ENCODE measurements around the gene ZSCAN21. TPM values are rescaled to one million over a fixed set of nuclear protein-coding genes. Genes with fewer than 3 reads are reported as not detected.

The ZSCAN21 gene
- total RNA-seq, 1 experiment from 2014 or later: 21.3 TPM

DNA sequence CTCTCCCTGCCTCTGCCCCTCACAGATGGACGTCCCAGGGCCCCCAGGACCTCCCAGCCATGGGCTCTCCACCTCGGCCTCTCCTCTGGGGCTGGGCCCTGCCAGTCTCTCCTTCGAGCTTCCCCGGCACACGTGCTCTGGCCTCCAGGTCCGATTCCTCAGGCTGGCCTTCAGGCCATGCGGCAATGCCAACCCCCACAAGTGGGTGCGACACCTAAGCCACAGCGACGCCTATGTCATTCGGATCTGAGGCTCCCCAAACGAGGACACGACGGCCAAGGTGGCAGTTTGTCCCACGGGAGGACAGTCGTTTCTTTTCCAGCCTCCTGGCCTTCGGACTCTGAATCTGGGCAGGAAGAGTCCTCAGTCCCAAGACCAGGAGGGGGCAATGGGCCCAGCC, 57.1 kb downstream of the ZSCAN21 start:
- in situ Hi-C loops (cut with HindIII; ENCODE audit: low pct_unique_long_range_greater_than_20kb, low sequenced_read_pairs): no loop called here
- DNase-seq (ENCODE audit: low read depth, low spot score): no peak

DNA sequence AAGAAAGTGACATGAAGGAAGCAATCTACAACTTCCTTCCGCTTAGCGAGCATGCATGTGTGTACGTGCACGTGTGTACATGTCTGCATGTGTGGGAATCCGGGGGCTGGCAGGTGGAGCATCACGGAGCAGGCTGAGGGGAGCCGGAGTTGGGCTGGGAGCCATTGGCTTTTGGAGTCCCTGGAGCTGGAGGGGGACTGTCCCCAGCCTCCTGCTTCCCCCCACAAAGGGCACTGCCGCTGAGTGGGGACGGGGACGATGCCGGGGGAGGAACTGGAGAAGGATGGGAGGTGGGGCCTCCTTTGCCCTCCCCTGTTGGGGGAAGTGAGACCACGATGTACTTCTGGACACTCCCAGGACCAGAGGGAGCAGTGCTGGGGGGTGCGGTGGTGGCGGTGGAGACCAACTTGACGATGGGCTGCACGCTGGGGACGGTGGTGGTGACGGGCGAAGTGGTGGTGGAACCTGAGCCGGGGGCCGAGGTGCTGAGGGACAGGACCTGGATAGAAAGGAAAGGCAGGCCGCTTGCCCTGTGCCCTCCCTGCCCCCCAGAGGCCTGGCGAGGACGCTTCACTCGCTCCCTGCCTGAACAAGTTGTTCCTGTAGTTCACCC, 57.7 kb downstream of the ZSCAN21 start:
- in situ Hi-C loops (cut with HindIII; ENCODE audit: low pct_unique_long_range_greater_than_20kb, low sequenced_read_pairs): no loop called here
- no peak for DNase-seq (ENCODE audit: low read depth, low spot score)

DNA sequence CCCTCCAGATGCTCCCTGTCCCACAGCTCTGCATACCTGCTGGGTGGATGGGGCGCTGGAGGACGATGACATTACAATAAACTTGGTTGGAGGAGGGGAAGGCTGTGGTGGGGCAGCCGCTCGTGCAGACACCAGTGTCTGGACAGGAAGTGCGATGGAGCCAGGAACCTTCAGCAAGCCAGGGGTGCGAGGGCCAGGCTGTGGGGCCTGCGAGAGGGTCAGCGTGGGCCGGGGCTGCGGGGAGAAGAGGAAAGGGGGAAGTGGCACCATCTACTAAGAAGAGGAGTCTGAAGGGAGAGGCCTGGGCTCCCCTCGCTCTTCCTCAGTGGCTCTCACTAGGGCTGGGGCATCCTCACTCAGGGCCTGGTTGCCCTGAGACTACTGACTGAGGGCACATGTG, 58.3 kb downstream of the ZSCAN21 start:
- in situ Hi-C loops (cut with HindIII; ENCODE audit: low pct_unique_long_range_greater_than_20kb, low sequenced_read_pairs): no loop called here
- DNase-seq (ENCODE audit: low read depth, low spot score): no peak

DNA sequence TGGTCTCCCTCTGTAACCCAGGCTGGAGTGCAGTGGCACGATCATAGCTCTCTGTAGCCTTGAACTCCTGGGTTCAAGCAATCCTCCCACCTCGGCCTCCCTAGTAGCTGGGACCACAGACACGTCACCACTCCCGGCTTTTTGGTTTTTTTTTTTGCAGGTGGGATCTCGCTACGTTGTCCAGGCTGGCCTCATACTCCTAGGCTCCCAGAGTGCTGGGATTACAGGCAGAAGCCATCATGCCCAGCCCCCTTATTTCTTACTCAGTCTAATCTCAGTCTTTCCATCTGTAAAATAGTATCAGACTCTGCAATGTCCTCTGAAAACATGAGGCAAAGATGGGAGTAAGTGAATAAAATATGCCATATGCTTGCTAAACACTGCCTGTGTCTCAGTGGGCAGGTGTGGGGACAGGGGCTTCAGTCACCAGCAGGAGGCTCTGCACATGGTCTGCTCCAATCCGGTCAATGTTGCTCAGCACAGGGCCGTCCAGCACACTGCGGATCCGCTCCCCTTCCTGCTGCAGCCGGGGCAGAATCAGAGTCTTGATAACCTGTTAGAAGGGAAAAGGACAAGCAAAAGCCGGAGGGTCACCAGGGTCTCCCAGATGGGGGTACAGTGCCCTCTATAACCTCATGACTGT, 60.1 kb downstream of the ZSCAN21 start:
- in situ Hi-C loops (cut with HindIII; ENCODE audit: low pct_unique_long_range_greater_than_20kb, low sequenced_read_pairs): no loop called here

DNA sequence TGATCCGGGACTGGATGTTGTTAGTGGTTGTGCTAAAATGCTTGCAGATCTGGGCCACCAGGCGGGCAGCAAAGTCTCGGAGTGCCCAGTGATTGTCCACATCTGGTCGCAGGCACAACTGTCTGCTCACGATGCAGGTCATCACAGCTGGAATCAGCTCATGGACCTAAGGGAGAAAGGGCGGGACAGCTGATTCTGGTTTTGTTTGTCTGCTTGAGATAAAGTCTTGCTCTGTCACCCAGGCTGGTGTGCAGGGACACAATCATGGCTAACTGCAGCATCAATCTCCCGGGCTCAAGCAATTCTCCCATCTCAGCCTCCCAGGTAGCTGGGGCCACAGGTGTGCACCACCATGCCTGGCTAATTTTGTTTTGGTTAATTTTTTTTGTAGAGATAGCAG, 61.6 kb downstream of the ZSCAN21 start:
- in situ Hi-C loops (cut with HindIII; ENCODE audit: low pct_unique_long_range_greater_than_20kb, low sequenced_read_pairs): no loop called here
- no peak for DNase-seq (ENCODE audit: low read depth, low spot score)

More for the DNA sequence above, 60.1 kb downstream of the ZSCAN21 start:
- DNase-seq (ENCODE audit: low read depth, low spot score): no peak

DNA sequence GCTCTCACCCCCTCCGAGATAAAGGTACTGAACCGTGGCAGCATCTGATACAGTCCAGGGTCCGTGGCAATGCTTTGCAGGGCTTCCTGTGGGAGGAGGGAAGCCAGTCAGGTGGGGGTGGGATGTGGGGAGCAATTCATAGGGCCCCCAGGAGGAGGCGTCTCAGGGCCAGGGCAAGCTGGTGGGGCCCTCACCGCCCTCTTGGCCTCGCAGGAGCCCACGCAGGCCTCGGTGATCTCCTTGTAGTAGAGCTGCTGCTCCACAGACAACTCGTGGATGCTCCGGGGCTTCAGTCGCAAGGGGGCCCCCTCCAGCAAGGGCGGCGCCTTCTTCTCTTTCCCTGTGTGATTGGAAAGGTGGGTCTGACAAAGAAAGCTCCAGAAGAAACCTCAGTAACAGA, 62.3 kb downstream of the ZSCAN21 start:
- no peak for DNase-seq (ENCODE audit: low read depth, low spot score)
- in situ Hi-C loops (cut with HindIII; ENCODE audit: low pct_unique_long_range_greater_than_20kb, low sequenced_read_pairs): no loop called here

Small RNA genes lying within 50 kb of the gene (small RNA-seq; reads per million reads assigned to genes)
- gene MIR106B (1.3 to 31.6 reads per million in 2 experiments), gene MIR25 (7.7 to 617 reads per million in 2 experiments), gene MIR93 (3.1 to 195 reads per million in 2 experiments)

Other genes starting within 250 kb of the ZSCAN21 start
- gene CYP3A43, start 221.8 kb upstream of the ZSCAN21 start, total RNA-seq (2014; rRNA removed; shearing (Covaris generic)): not detected in 2 replicates
- gene OR2AE1, start 172.7 kb upstream of the ZSCAN21 start, total RNA-seq (2014; rRNA removed; shearing (Covaris generic)): not detected in 2 replicates
- not detected in 2 replicates for gene TRIM4, start 130.2 kb upstream of the ZSCAN21 start, total RNA-seq (2014; rRNA removed; shearing (Covaris generic))
- 0.29 and 1.0 TPM in 2 replicates for gene GJC3, start 120.2 kb upstream of the ZSCAN21 start, total RNA-seq (2014; rRNA removed; shearing (Covaris generic))
- gene AZGP1, start 73.7 kb upstream of the ZSCAN21 start, total RNA-seq (2014; rRNA removed; shearing (Covaris generic)): 1.1 and 1.8 TPM in 2 replicates
- 34.7 and 37.2 TPM in 2 replicates for gene ZKSCAN1, start 34.2 kb upstream of the ZSCAN21 start, total RNA-seq (2014; rRNA removed; shearing (Covaris generic))
- gene ZNF3, start 31.9 kb downstream of the ZSCAN21 start, total RNA-seq (2014; rRNA removed; shearing (Covaris generic)): 32.0 and 35.2 TPM in 2 replicates
- gene COPS6, start 39.2 kb downstream of the ZSCAN21 start, total RNA-seq (2014; rRNA removed; shearing (Covaris generic)): 75.2 and 80.9 TPM in 2 replicates
- gene MCM7, start 51.6 kb downstream of the ZSCAN21 start, total RNA-seq (2014; rRNA removed; shearing (Covaris generic)): 163 and 176 TPM in 2 replicates
- gene AP4M1, start 51.9 kb downstream of the ZSCAN21 start, total RNA-seq (2014; rRNA removed; shearing (Covaris generic)): 15.9 and 16.4 TPM in 2 replicates
- 27.3 and 33.6 TPM in 2 replicates for gene TAF6, start 69.6 kb downstream of the ZSCAN21 start, total RNA-seq (2014; rRNA removed; shearing (Covaris generic))
- gene CNPY4, start 69.9 kb downstream of the ZSCAN21 start, total RNA-seq (2014; rRNA removed; shearing (Covaris generic)): 21.7 and 21.9 TPM in 2 replicates
- 2.2 and 4.1 TPM in 2 replicates for gene MBLAC1, start 77.2 kb downstream of the ZSCAN21 start, total RNA-seq (2014; rRNA removed; shearing (Covaris generic))
- 165 and 169 TPM in 2 replicates for gene LAMTOR4, start 99.1 kb downstream of the ZSCAN21 start, total RNA-seq (2014; rRNA removed; shearing (Covaris generic))
- gene TRAPPC14, start 108.9 kb downstream of the ZSCAN21 start, total RNA-seq (2014; rRNA removed; shearing (Covaris generic)): 11.2 and 14.1 TPM in 2 replicates
- 1.9 and 2.6 TPM in 2 replicates for gene GAL3ST4, start 118.8 kb downstream of the ZSCAN21 start, total RNA-seq (2014; rRNA removed; shearing (Covaris generic))
- gene GPC2, start 127.6 kb downstream of the ZSCAN21 start, total RNA-seq (2014; rRNA removed; shearing (Covaris generic)): 3.2 and 4.7 TPM in 2 replicates
- 3.4 and 5.7 TPM in 2 replicates for gene STAG3, start 128.1 kb downstream of the ZSCAN21 start, total RNA-seq (2014; rRNA removed; shearing (Covaris generic))
- not detected in 2 replicates for gene PVRIG, start 170.2 kb downstream of the ZSCAN21 start, total RNA-seq (2014; rRNA removed; shearing (Covaris generic))